ENCODE data around the gene LMOD2. TPM values are rescaled to one million over a fixed set of nuclear protein-coding genes. Genes with fewer than 3 reads are reported as not detected.

The LMOD2 gene
- total and polyA plus RNA-seq, 2 experiments from 2014 or later, result not detected

- Mint-ChIP-seq H3K4me1 (peaks cover 12% of the 10 kb centered on the region), H3K27ac (no peak overlapping the region), H3K4me3 (no peak overlapping the region), H3K9me3 (no peaks in the 10 kb centered on the region), H3K27me3 (ENCODE audit: insufficient read depth, low read depth, poor library complexity) (peaks cover 2% of the 10 kb centered on the region), H3K36me3 (ENCODE audit: low read depth) (peaks cover 4% of the 10 kb centered on the region; the same call in 1 of the 3 replicates)
- no peaks in the 10 kb centered on the region for H4K20me1 ChIP-seq (replicated peaks; ENCODE audit: insufficient read depth)
- no peaks in the 10 kb centered on the region for H3K79me2 ChIP-seq (replicated peaks; ENCODE audit: insufficient read depth)
- H3K36me3 ChIP-seq (ENCODE audit: insufficient read depth), result peaks cover 9% of the 10 kb centered on the region; the same call in 1 of the 2 replicates
- TF ChIP-seq CTCF (conservative IDR thresholded peaks at IDR 0.05; ENCODE audit: low read depth in 2 of 2), result no peak
- no peak for TF ChIP-seq ZNF114 (CRISPR knock-in tag; IDR thresholded peaks at IDR 0.05)
- no peak for TF ChIP-seq EZH2phosphoT487 (IDR thresholded peaks at IDR 0.05; ENCODE audit: unreplicated experiment)
- TF ChIP-seq POLR2AphosphoS5 (IDR thresholded peaks at IDR 0.05; ENCODE audit: low read depth), result no peak
- no peak for TF ChIP-seq NANOG (IDR thresholded peaks at IDR 0.05; ENCODE audit: borderline replicate concordance)
- TF ChIP-seq ZNF331 (CRISPR knock-in tag; IDR thresholded peaks at IDR 0.05; ENCODE audit: low read depth), result no peak
- TF ChIP-seq CREB1 (CRISPR knock-in tag; IDR thresholded peaks at IDR 0.05; ENCODE audit: low read depth), result no peak
- TF ChIP-seq ETS1 (IDR thresholded peaks at IDR 0.05), result no peak
- TF ChIP-seq JUNB (IDR thresholded peaks at IDR 0.05; ENCODE audit: unreplicated experiment), result no peak
- TF ChIP-seq EZH2 (IDR thresholded peaks at IDR 0.05; ENCODE audit: low read depth, unreplicated experiment), result no peak
- no peak for TF ChIP-seq REST (IDR thresholded peaks at IDR 0.05; ENCODE audit: unreplicated experiment)
- TF ChIP-seq ZNF462 (CRISPR knock-in tag; IDR thresholded peaks at IDR 0.05), result no peak
- no peak for TF ChIP-seq STAT1 (IDR thresholded peaks at IDR 0.05; ENCODE audit: unreplicated experiment)
- no peak overlapping the region for H3K4me2 ChIP-seq
- ATAC-seq (no peak), DNase-seq (ENCODE audit: low spot score) (no peak)
- no peak overlapping the region for H3K4me3 ChIP-seq
- 0 out of 2 replicates have a peak, but pooled peaks cover 4% of the 10 kb centered on the region for H3K4me1 ChIP-seq (ENCODE audit: insufficient read depth)
- H3K27ac ChIP-seq (ENCODE audit: low read depth), result no peak overlapping the region
- no peaks in the 10 kb centered on the region for H3K9me2 ChIP-seq (ENCODE audit: insufficient read depth)
- H2AFZ ChIP-seq, result no peak overlapping the region
- no peaks in the 10 kb centered on the region for H3K27me3 ChIP-seq (ENCODE audit: insufficient read depth)
- H3F3A ChIP-seq (replicated peaks; ENCODE audit: low read depth), result no peaks in the 10 kb centered on the region
Observed at GRCh38 chr7:123681561-123681960, 25.9 kb downstream of the LMOD2 start.
